OCI-LY3 (cell line): Measurements from ENCODE around the gene FBP1.

Source experiments
- CTCF ChIP-seq: fragments of 200-600, 300-600 bp; sonication (generic); IDR thresholded peaks from 2 replicates; pipeline ENCODE4 v1.5.1; 2014; ENCODE audit warnings: antibody characterized with exemption, low read length, low read depth
- EZH2phosphoT487 ChIP-seq: fragments of 200-600 bp; shearing (Covaris generic); IDR thresholded peaks from 2 replicates; pipeline ENCODE4 v1.6.1; 2018; ENCODE audit warnings: antibody characterized with exemption, mixed run types, low read depth

DNA sequence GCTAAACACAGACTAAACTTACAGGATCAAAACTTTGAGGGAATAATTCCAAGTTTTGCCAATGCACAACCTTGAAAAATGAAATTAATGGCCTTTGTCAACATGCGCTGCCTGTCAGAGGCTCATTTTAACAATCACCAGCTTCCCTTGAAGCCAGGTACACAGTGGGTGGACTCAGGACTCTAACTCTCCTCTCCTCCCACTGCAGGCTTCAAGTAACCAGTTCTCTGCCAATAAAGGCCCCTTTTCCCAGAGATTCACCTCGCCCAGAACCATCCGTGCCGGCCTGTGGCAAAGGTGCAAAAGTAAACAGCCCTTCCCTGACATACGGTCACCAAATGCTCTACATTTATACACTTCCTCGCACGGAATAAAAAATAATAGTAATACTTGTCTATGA is 27.2 kb downstream of the FBP1 start:
- no peak for TF ChIP-seq CTCF
- no peak for TF ChIP-seq EZH2phosphoT487
